HuH-7.5 (cell line): ENCODE data around the gene TAS2R42.

ENCODE experiments used
- DNase-seq: peaks from one replicate; pipeline ENCODE4 v3.0.0; 2011; ENCODE audit warnings: low spot score

Gene TAS2R42

GRCh38 chr12:11144297-11144696 lies 42.4 kb downstream of the TAS2R42 start:
- DNase-seq = no peak

GRCh38 chr12:11143352-11143751 lies 43.4 kb downstream of the TAS2R42 start:
- no peak for DNase-seq

GRCh38 chr12:11136075-11136474 lies 50.7 kb downstream of the TAS2R42 start:
- no peak for DNase-seq
